HepG2 (cell line): Measurements from ENCODE around the gene TTC6. TPM values are rescaled to one million over a fixed set of nuclear protein-coding genes. Genes with fewer than 3 reads are reported as not detected.

ENCODE experiments used
- CEBPG ChIP-seq: IDR thresholded peaks from 2 replicates; pipeline ENCODE4 v1.6.1; 2016
- CREM ChIP-seq, 2 experiments: sonication (generic) in 1 of 2; formaldehyde crosslinking in 1 of 2; IDR thresholded peaks; 2 replicates each; pipeline versions ENCODE4 v1.4.0 to v1.6.1; 2016 to 2020; ENCODE audit warnings: antibody characterized with exemption in 1 of 2, mild to moderate bottlenecking in 1 of 2, missing genetic modification reagents in 1 of 2
- GRHL1 ChIP-seq: sonication (generic); formaldehyde crosslinking; conservative IDR thresholded peaks from 2 replicates; pipeline ENCODE4 v1.8.0; 2022; ENCODE audit warnings: missing genetic modification reagents
- HCFC1 ChIP-seq: fragments of 150-350 bp; IDR thresholded peaks from 2 replicates; pipeline ENCODE4 v1.6.1; 2014; ENCODE audit warnings: low read depth, low read length
- JDP2 ChIP-seq: sonication (generic); formaldehyde crosslinking; IDR thresholded peaks from 2 replicates; pipeline ENCODE4 v1.8.1; 2022; ENCODE audit warnings: missing genetic modification reagents, borderline replicate concordance
- KLF9 ChIP-seq: IDR thresholded peaks from 2 replicates; pipeline ENCODE4 v1.6.1; 2016; ENCODE audit warnings: low read depth
- KMT2B ChIP-seq: IDR thresholded peaks from 2 replicates; pipeline ENCODE4 v1.6.1; 2016; ENCODE audit warnings: missing genetic modification reagents, missing compliant biosample characterization
- LBX2 ChIP-seq: sonication (generic); formaldehyde crosslinking; IDR thresholded peaks from 2 replicates; pipeline ENCODE4 v1.5.0; 2020; ENCODE audit warnings: missing genetic modification reagents, mild to moderate bottlenecking, borderline replicate concordance
- MLLT10 ChIP-seq: sonication (generic); formaldehyde crosslinking; IDR thresholded peaks from 2 replicates; pipeline ENCODE4 v1.4.0; 2020; ENCODE audit warnings: missing genetic modification reagents
- MXD4 ChIP-seq: IDR thresholded peaks from 2 replicates; pipeline ENCODE4 v1.6.1; 2016; ENCODE audit warnings: mild to moderate bottlenecking, missing biosample characterization, missing genetic modification reagents
- NFE2L2 ChIP-seq: fragments of 150-350 bp; IDR thresholded peaks from 2 replicates; pipeline ENCODE4 v1.6.1; 2014; ENCODE audit warnings: low read length
- PRPF4 ChIP-seq: fragments of 200-400 bp; formaldehyde crosslinking; IDR thresholded peaks from 2 replicates; pipeline ENCODE4 v1.6.1; 2016; ENCODE audit warnings: low read length, low read depth; ENCODE audit not compliant: poor library complexity, severe bottlenecking
- RCOR2 ChIP-seq: IDR thresholded peaks from 2 replicates; pipeline ENCODE4 v1.6.1; 2016; ENCODE audit warnings: missing biosample characterization, missing genetic modification reagents
- SMAD9 ChIP-seq: sonication (generic); formaldehyde crosslinking; IDR thresholded peaks from 2 replicates; pipeline ENCODE4 v1.5.1; 2020; ENCODE audit warnings: mild to moderate bottlenecking, missing genetic modification reagents
- SRF ChIP-seq: IDR thresholded peaks from 2 replicates; pipeline ENCODE4 v1.6.1; 2011; ENCODE audit warnings: mild to moderate bottlenecking, low read depth, low read length, moderate library complexity
- TARDBP ChIP-seq: sonication (generic); formaldehyde crosslinking; IDR thresholded peaks from 2 replicates; pipeline ENCODE4 v1.8.0; 2022; ENCODE audit warnings: mild to moderate bottlenecking, missing genetic modification reagents
- ZBTB33 ChIP-seq: sonication (generic); formaldehyde crosslinking; IDR thresholded peaks from 2 replicates; pipeline ENCODE4 v1.4.0; 2020; ENCODE audit warnings: missing genetic modification reagents
- ZEB1 ChIP-seq: IDR thresholded peaks from 2 replicates; pipeline ENCODE4 v1.6.1; 2012; ENCODE audit warnings: mild to moderate bottlenecking, low read depth, inconsistent platforms; ENCODE audit not compliant: insufficient replicate concordance
- ZFP82 ChIP-seq: sonication (generic); formaldehyde crosslinking; IDR thresholded peaks from 2 replicates; pipeline ENCODE4 v1.5.1; 2020; ENCODE audit warnings: mild to moderate bottlenecking, missing genetic modification reagents, borderline replicate concordance
- ZMYM4 ChIP-seq: sonication (generic); formaldehyde crosslinking; IDR thresholded peaks from 2 replicates; pipeline ENCODE4 v1.8.1; 2023; ENCODE audit warnings: mild to moderate bottlenecking, missing genetic modification reagents
- ZNF235 ChIP-seq: sonication (generic); formaldehyde crosslinking; IDR thresholded peaks from 2 replicates; pipeline ENCODE4 v1.8.1; 2023; ENCODE audit warnings: mild to moderate bottlenecking, missing genetic modification reagents, borderline replicate concordance
- ZNF326 ChIP-seq: sonication (generic); formaldehyde crosslinking; IDR thresholded peaks from 2 replicates; pipeline ENCODE4 v1.4.0; 2020; ENCODE audit warnings: missing genetic modification reagents, borderline replicate concordance
- ZNF567 ChIP-seq: sonication (generic); formaldehyde crosslinking; IDR thresholded peaks from 2 replicates; pipeline ENCODE4 v1.8.1; 2023; ENCODE audit warnings: mild to moderate bottlenecking, missing genetic modification reagents, borderline replicate concordance
- ZNF574 ChIP-seq: sonication (generic); formaldehyde crosslinking; IDR thresholded peaks from 2 replicates; pipeline ENCODE4 v1.4.0; 2020; ENCODE audit warnings: missing genetic modification reagents
- polyA plus RNA-seq, 8 experiments: library from polyadenylated mRNA; depleted of rRNA in 3 of 8; stranded (reverse) in 7 of 8; unstranded in 1 of 8; fragments of >200 nt; fragmentation: Illumina TruSeq in 4 of 8; extraction: Trizol in 4 of 8; gene quantifications; 2 replicates each; pipeline versions ENCODE4 v1.2.1 to v1.2.3, GENCODE V29; 2011 to 2016; ENCODE audit warnings: low read depth in 4 of 8, missing spikeins in 1 of 8, mixed read lengths in 1 of 8; ENCODE audit not compliant: insufficient read depth in 1 of 8
- total RNA-seq, 5 experiments: library from RNA; depleted of rRNA; stranded (reverse); fragments of >200 nt; fragmentation: Illumina TruSeq; extraction: Trizol; gene quantifications; 2 replicates each; pipeline ENCODE4 v1.2.3, GENCODE V29; 2016; ENCODE audit warnings: low read depth in 1 of 5

TTC6 gene
- total and polyA plus RNA-seq, 2 of the 13 experiments (the other 11 are each of a cell fraction or from before 2014, with no cell fraction given), result 9.3 to 27.4 TPM

- TF ChIP-seq ZNF574 (CRISPR knock-in tag), result no peak
- TF ChIP-seq RCOR2 (CRISPR knock-in tag), result no peak
- no peak for TF ChIP-seq ZNF567
- TF ChIP-seq CEBPG (CRISPR knock-in tag), result peak; percentile 46; the same call in 1 of the 2 replicates
- TF ChIP-seq KMT2B (CRISPR knock-in tag), result no peak
- TF ChIP-seq ZBTB33 (CRISPR knock-in tag), result no peak
- TF ChIP-seq ZNF326, result no peak
- no peak for TF ChIP-seq MLLT10 (CRISPR knock-in tag)
- TF ChIP-seq NFE2L2, result no peak
- TF ChIP-seq KLF9 (CRISPR knock-in tag), result no peak
- no peak for TF ChIP-seq JDP2
- peak; percentile 19; the same call in 1 of the 2 replicates for TF ChIP-seq CREM (IDR thresholded peaks at IDR 0.05)
- TF ChIP-seq CREM (CRISPR knock-in tag; IDR thresholded peaks at IDR 0.05), result no peak
- no peak for TF ChIP-seq ZFP82 (CRISPR knock-in tag)
- TF ChIP-seq SMAD9 (CRISPR knock-in tag), result no peak
- TF ChIP-seq HCFC1, result no peak
- no peak for TF ChIP-seq ZNF235 (CRISPR knock-in tag)
- TF ChIP-seq MXD4 (CRISPR knock-in tag), result no peak
- no peak for TF ChIP-seq GRHL1 (CRISPR knock-in tag)
- TF ChIP-seq ZEB1, result no peak
- no peak for TF ChIP-seq LBX2 (CRISPR knock-in tag)
- no peak for TF ChIP-seq SRF
- TF ChIP-seq TARDBP, result peak; percentile 34; the same call in 1 of the 2 replicates
- peak; percentile 18; the same call in 1 of the 2 replicates for TF ChIP-seq ZMYM4
- peak; percentile 55 for TF ChIP-seq PRPF4
Measured at GRCh38 chr14:37585971-37586796, 9.2 kb upstream of the TTC6 start (continued).
